ENCODE data around the gene VRK3.
A peak's percentile ranks its signal among the peaks of the same experiment; 100 is the strongest.

The VRK3 gene

GRCh38 chr19:50046649-50047503 is 21.7 kb upstream of the VRK3 start:
- H3K4me3 ChIP-seq (ENCODE audit: low read depth, low read length): no peak overlapping the region
- no peak for DNase-seq (ENCODE audit: low read depth, low spot score)
- in situ Hi-C loops (cut with HindIII; ENCODE audit: low sequenced_read_pairs): no loop called here
- peak; percentile 44 for TF ChIP-seq CTCF (IDR thresholded peaks at IDR 0.05; ENCODE audit: low read depth, low read length)

- no peak overlapping the region for H3K4me3 ChIP-seq (ENCODE audit: low read depth, low read length)
- no peak for TF ChIP-seq CTCF (IDR thresholded peaks at IDR 0.05; ENCODE audit: low read depth, low read length)
- in situ Hi-C loops (cut with HindIII; ENCODE audit: low sequenced_read_pairs): no loop called here
- no peak for DNase-seq (ENCODE audit: low read depth, low spot score)
Measured at GRCh38 chr19:50044922-50045321, 19.8 kb upstream of the VRK3 start.

- H3K4me3 ChIP-seq (ENCODE audit: low read depth, low read length): no peak overlapping the region
- TF ChIP-seq CTCF (IDR thresholded peaks at IDR 0.05; ENCODE audit: low read depth, low read length): no peak
- DNase-seq (ENCODE audit: low read depth, low spot score): no peak
Measured at GRCh38 chr19:50043967-50044366, 18.8 kb upstream of the VRK3 start.

GRCh38 chr19:50042363-50043024 is 17.3 kb upstream of the VRK3 start:
- no peak for TF ChIP-seq CTCF (IDR thresholded peaks at IDR 0.05; ENCODE audit: low read depth, low read length)
- H3K4me3 ChIP-seq (ENCODE audit: low read depth, low read length): no peak overlapping the region
- in situ Hi-C loops (cut with HindIII; ENCODE audit: low sequenced_read_pairs): no loop called here
- DNase-seq (ENCODE audit: low read depth, low spot score): no peak

More at GRCh38 chr19:50043967-50044366, 18.8 kb upstream of the VRK3 start:
- in situ Hi-C loops (cut with HindIII; ENCODE audit: low sequenced_read_pairs): no loop called here

GRCh38 chr19:50040967-50041366 is 15.8 kb upstream of the VRK3 start:
- no peak overlapping the region for H3K4me3 ChIP-seq (ENCODE audit: low read depth, low read length)
- DNase-seq (ENCODE audit: low read depth, low spot score): no peak
- in situ Hi-C loops (cut with HindIII; ENCODE audit: low sequenced_read_pairs): no loop called here
- TF ChIP-seq CTCF (IDR thresholded peaks at IDR 0.05; ENCODE audit: low read depth, low read length): no peak

- in situ Hi-C loops (cut with HindIII; ENCODE audit: low sequenced_read_pairs): no loop called here
- no peak overlapping the region for H3K4me3 ChIP-seq (ENCODE audit: low read depth, low read length)
- DNase-seq (ENCODE audit: low read depth, low spot score): no peak
- no peak for TF ChIP-seq CTCF (IDR thresholded peaks at IDR 0.05; ENCODE audit: low read depth, low read length)
Measured at GRCh38 chr19:50039968-50040367, 14.8 kb upstream of the VRK3 start.

Measured in astrocyte of the spinal cord (primary cell).